IMR-90 (cell line): ENCODE results near the gene INHBE. TPM values are rescaled to one million over a fixed set of nuclear protein-coding genes. Genes with fewer than 3 reads are reported as not detected.
A peak's percentile ranks its signal among the peaks of the same experiment; 100 is the strongest.

ENCODE experiments used
- ATAC-seq: fragments of 200-7000 bp; cut with Tn5 transposase; 2 replicates; pipeline ENCODE4 v1.9.1; 2020; ENCODE audit warnings: low read depth, mild to moderate bottlenecking, moderate library complexity
- BruUV-seq: library from RNA; stranded (reverse); fragments of 400-500 nt; replicated peaks from 2 replicates; lab custom pipeline; 2021; lab: Mats Ljungman, UMichigan
- CTCF ChIA-PET: fragments of 300-600 bp; formaldehyde crosslinking; extraction: SDS; loops from one replicate; lab custom pipeline; 2021; ENCODE audit warnings: antibody characterized with exemption; lab: Yijun Ruan, JAX
- POLR2A ChIA-PET: fragments of 300-600 bp; sonication (Branson Sonifier 250); formaldehyde crosslinking; loops from one replicate; lab custom pipeline; 2022; ENCODE audit warnings: antibody characterized with exemption; ENCODE audit not compliant: unreplicated experiment; lab: Charles Lee
- DNase-seq: peaks from one replicate; pipeline ENCODE4 v3.0.0; 2013
- H2AFZ ChIP-seq: replicated peaks from 2 replicates; pipeline ENCODE3; 2013; ENCODE audit warnings: low read length, mild to moderate bottlenecking; ENCODE audit not compliant: poor library complexity
- H2AK5ac ChIP-seq: 2 replicates; pipeline ENCODE4 v1.6.1; 2013; ENCODE audit warnings: low read depth, low read length, inconsistent platforms
- H2AK9ac ChIP-seq: replicated peaks from 2 replicates; pipeline ENCODE3; 2013; ENCODE audit warnings: mild to moderate bottlenecking, low read depth, low read length, moderate library complexity; ENCODE audit not compliant: poor library complexity
- H2BK120ac ChIP-seq: 2 replicates; pipeline ENCODE4 v1.6.1; 2013; ENCODE audit warnings: low read depth, low read length, inconsistent platforms
- H2BK15ac ChIP-seq: 3 replicates; pipeline ENCODE4 v1.6.1; 2013; ENCODE audit warnings: low read depth, low read length, inconsistent platforms
- H2BK20ac ChIP-seq: 2 replicates; pipeline ENCODE4 v1.6.1; 2013; ENCODE audit warnings: low read depth, mild to moderate bottlenecking, inconsistent platforms, low read length, moderate library complexity
- H2BK5ac ChIP-seq: 2 replicates; pipeline ENCODE4 v1.6.1; 2013; ENCODE audit warnings: mild to moderate bottlenecking, low read depth, low read length, inconsistent platforms; ENCODE audit not compliant: poor library complexity, severe bottlenecking
- H3K14ac ChIP-seq: replicated peaks from 2 replicates; pipeline ENCODE4 v1.6.1; 2013; ENCODE audit warnings: low read depth, low read length, inconsistent platforms
- H3K18ac ChIP-seq: 2 replicates; pipeline ENCODE4 v1.6.1; 2013; ENCODE audit warnings: low read depth, low read length, control low read depth
- H3K23ac ChIP-seq: 2 replicates; pipeline ENCODE4 v1.6.1; 2013; ENCODE audit warnings: low read depth, low read length, inconsistent platforms
- H3K27ac ChIP-seq: 2 replicates; pipeline ENCODE4 v1.5.1; 2013; ENCODE audit warnings: mild to moderate bottlenecking, control low read depth, low read length; ENCODE audit not compliant: insufficient read depth
- H3K27me3 ChIP-seq: 2 replicates; pipeline ENCODE4 v1.6.1; 2013; ENCODE audit warnings: low read length; ENCODE audit not compliant: control insufficient read depth, insufficient read depth
- H3K36me3 ChIP-seq: 2 replicates; pipeline ENCODE4 v1.6.1; 2013; ENCODE audit warnings: low read length, mixed read lengths; ENCODE audit not compliant: control insufficient read depth, insufficient read depth
- H3K4ac ChIP-seq: 2 replicates; pipeline ENCODE4 v1.6.1; 2013; ENCODE audit warnings: low read depth, low read length, inconsistent platforms
- H3K4me1 ChIP-seq: 2 replicates; pipeline ENCODE4 v1.6.1; 2013; ENCODE audit warnings: low read length, mixed read lengths; ENCODE audit not compliant: control insufficient read depth, insufficient read depth
- H3K4me2 ChIP-seq: 2 replicates; pipeline ENCODE4 v1.6.1; 2013; ENCODE audit warnings: low read depth, mild to moderate bottlenecking, control low read depth, low read length, moderate library complexity
- H3K4me3 ChIP-seq: 2 replicates; pipeline ENCODE4 v1.5.1; 2013; ENCODE audit warnings: low read depth, mild to moderate bottlenecking, control low read depth, low read length, moderate library complexity; ENCODE audit not compliant: insufficient read depth
- H3K56ac ChIP-seq: 2 replicates; pipeline ENCODE4 v1.6.1; 2013; ENCODE audit warnings: low read length, inconsistent platforms; ENCODE audit not compliant: insufficient read depth; ENCODE audit errors: extremely low read depth
- H3K79me1 ChIP-seq, 2 experiments: 2 replicates each; pipeline ENCODE4 v1.6.1; 2013; ENCODE audit warnings: low read length in 2 of 2, inconsistent platforms in 1 of 2, low read depth in 1 of 2
- H3K9ac ChIP-seq: 2 replicates; pipeline ENCODE4 v1.6.1; 2013; ENCODE audit warnings: low read depth, low read length, control low read depth
- H3K9me1 ChIP-seq: 2 replicates; pipeline ENCODE4 v1.6.1; 2013; ENCODE audit warnings: low read length, inconsistent platforms; ENCODE audit not compliant: insufficient read depth
- H3K9me3 ChIP-seq: 2 replicates; pipeline ENCODE4 v1.6.1; 2013; ENCODE audit warnings: low read length; ENCODE audit not compliant: control insufficient read depth, insufficient read depth
- H4K20me1 ChIP-seq: 2 replicates; pipeline ENCODE4 v1.6.1; 2013; ENCODE audit warnings: low read length, inconsistent platforms; ENCODE audit not compliant: insufficient read depth
- H4K5ac ChIP-seq: 2 replicates; pipeline ENCODE4 v1.6.1; 2013; ENCODE audit warnings: mild to moderate bottlenecking, low read depth, low read length, control low read depth
- H4K8ac ChIP-seq, 2 experiments: 2 replicates each; pipeline ENCODE4 v1.6.1; 2013; ENCODE audit warnings: low read depth in 2 of 2, low read length in 2 of 2, control low read depth in 1 of 2, inconsistent platforms in 1 of 2
- H4K91ac ChIP-seq: 2 replicates; pipeline ENCODE4 v1.6.1; 2013; ENCODE audit warnings: low read depth, low read length, inconsistent platforms; ENCODE audit not compliant: insufficient read depth
- CEBPB ChIP-seq: IDR thresholded peaks from 2 replicates; pipeline ENCODE4 v1.6.1; 2012; ENCODE audit warnings: low read depth, low read length, improper control_type of control experiment
- CHD1 ChIP-seq: IDR thresholded peaks from 2 replicates; pipeline ENCODE4 v1.6.1; 2012; ENCODE audit warnings: low read depth, low read length, improper control_type of control experiment
- CTCF ChIP-seq: conservative IDR thresholded peaks from 2 replicates; pipeline ENCODE4 v1.5.1; 2012; ENCODE audit warnings: mild to moderate bottlenecking, low read depth, low read length, improper control_type of control experiment
- FOS ChIP-seq: fragments of 150-350 bp; IDR thresholded peaks from 2 replicates; pipeline ENCODE4 v1.6.1; 2016; ENCODE audit warnings: low read depth, low read length
- MAZ ChIP-seq: IDR thresholded peaks from 2 replicates; pipeline ENCODE4 v1.6.1; 2012; ENCODE audit warnings: low read depth, mild to moderate bottlenecking, low read length, improper control_type of control experiment, moderate library complexity, borderline replicate concordance
- MXI1 ChIP-seq: IDR thresholded peaks from 2 replicates; pipeline ENCODE4 v1.6.1; 2012; ENCODE audit warnings: low read depth, mild to moderate bottlenecking, low read length, moderate library complexity, borderline replicate concordance
- NFE2L2 ChIP-seq: fragments of 150-350 bp; IDR thresholded peaks from 2 replicates; pipeline ENCODE4 v1.6.1; 2016; ENCODE audit warnings: low read depth, mild to moderate bottlenecking, low read length
- POLR2A ChIP-seq: IDR thresholded peaks from 2 replicates; pipeline ENCODE4 v1.6.1; 2012; ENCODE audit warnings: mild to moderate bottlenecking, low read depth, low read length
- RAD21 ChIP-seq: IDR thresholded peaks from 2 replicates; pipeline ENCODE4 v1.6.1; 2012; ENCODE audit warnings: low read length, improper control_type of control experiment
- RCOR1 ChIP-seq: IDR thresholded peaks from 2 replicates; pipeline ENCODE4 v1.6.1; 2012; ENCODE audit warnings: mild to moderate bottlenecking, low read length, improper control_type of control experiment; ENCODE audit not compliant: insufficient replicate concordance
- SMC3 ChIP-seq: fragments of 150-350 bp; IDR thresholded peaks from 2 replicates; pipeline ENCODE4 v1.6.1; 2016; ENCODE audit warnings: low read depth, mild to moderate bottlenecking, antibody characterized with exemption, low read length, moderate library complexity
- USF2 ChIP-seq: fragments of 150-350 bp; IDR thresholded peaks from 2 replicates; pipeline ENCODE4 v1.6.1; 2017; ENCODE audit warnings: mild to moderate bottlenecking, antibody characterized with exemption, low read length, low read depth
- WGBS, 2 experiments: methylation state at CpG; one replicate each; pipeline versions ENCODE4 v1.1.5 to v1.1.7; 2013; ENCODE audit warnings: missing lambda C conversion rate in 2 of 2; ENCODE audit not compliant: insufficient read length in 1 of 2; ENCODE audit errors: extremely low coverage in 2 of 2; 5-methylcytosine and 5-hydroxymethylcytosine counted together
- dilution Hi-C: fragments of 300-500 bp; cut with HindIII; formaldehyde crosslinking; loops from one replicate; pipeline ENCODE4 v1.14.3; 2018; ENCODE audit warnings: low sequenced_read_pairs; ENCODE audit not compliant: unreplicated experiment
- in situ Hi-C: fragments of 300-500 bp; cut with MboI; formaldehyde crosslinking; loops from 3 replicates; pipeline ENCODE4 v1.14.3; 2019; ENCODE audit warnings: low sequenced_read_pairs, inconsistent platforms, mixed read lengths
- intact Hi-C: fragments of 100-400 bp; cut with micrococcal nuclease; formaldehyde crosslinking; loops from 2 replicates; pipeline ENCODE4 v1.10.0; 2022
- polyA plus RNA-seq, 3 experiments: library from polyadenylated mRNA; depleted of rRNA; stranded (reverse); fragments of >200 nt; gene quantifications; 2 replicates each; pipeline ENCODE4 v1.2.3, GENCODE V29; 2012; ENCODE audit warnings: low replicate concordance in 1 of 3
- total RNA-seq: library from RNA; depleted of rRNA; stranded (reverse); fragments of >200 nt; gene quantifications from 2 replicates; pipeline ENCODE4 v1.2.3, GENCODE V29; 2012
- TF ChIP-seq, protein P1 (sequence below): fragments of 150-350 bp; IDR thresholded peaks from 2 replicates; pipeline ENCODE4 v1.6.1; 2016; ENCODE audit warnings: low read depth, mild to moderate bottlenecking, low read length, moderate library complexity, borderline replicate concordance

Gene INHBE
- total and polyA plus RNA-seq, 2 of the 4 experiments (the other 2 are of a cell fraction): 0.90 to 1.7 TPM

DNA sequence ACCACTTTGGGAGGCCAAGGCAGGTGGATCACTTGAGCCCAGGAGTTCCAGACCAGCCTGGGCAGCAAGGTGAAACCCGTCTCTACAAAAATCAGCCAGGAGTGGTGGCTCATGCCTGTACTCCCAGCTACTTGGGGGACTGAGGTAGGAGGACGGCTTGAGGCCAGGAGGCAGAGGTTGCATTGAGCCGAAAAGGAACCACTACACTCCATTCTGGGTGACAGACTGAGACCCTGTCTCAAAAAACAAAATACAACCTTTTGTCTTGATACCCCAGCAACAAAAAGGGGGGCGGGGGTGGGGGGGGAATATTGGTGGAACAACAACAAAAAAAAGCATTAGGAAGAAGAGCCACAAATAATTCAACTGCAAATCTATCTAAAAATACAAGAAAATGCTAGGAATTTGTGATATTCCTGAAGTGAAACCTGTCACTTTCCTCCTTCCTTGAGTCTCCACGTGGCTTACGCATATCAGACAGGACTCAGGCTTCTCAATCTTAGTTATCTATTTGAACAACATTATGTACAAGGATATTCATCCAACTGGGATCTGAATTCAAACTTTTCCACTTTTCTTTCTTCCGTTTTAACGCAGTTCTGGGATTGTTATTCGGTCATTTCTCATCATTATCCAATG is 25.5 kb upstream of the INHBE start:
- Histone ChIP-seq H3K4me3 (peak overlapping the region; percentile 98), H2AK9ac (peak overlapping the region; percentile 10), H3K18ac (peak overlapping the region; percentile 30; the same call in 1 of the 2 replicates), H3K14ac (peak overlapping the region; percentile 94), H4K91ac (peak overlapping the region; percentile 39; the same call in 1 of the 2 replicates), H3K27ac (peak overlapping the region; percentile 87; the same call in 1 of the 2 replicates), H3K4me1 (peaks cover 3% of the 10 kb centered on the region), H3K23ac (peak overlapping the region; percentile 98), H3K9me1 (0 out of 2 replicates have a peak, but pooled peaks cover 3% of the 10 kb centered on the region), H3K9me3 (no peaks in the 10 kb centered on the region), H3K4me2 (peak overlapping the region; percentile 97), H3K27me3 (no peaks in the 10 kb centered on the region), H3K4ac (peak overlapping the region; percentile 68), H2BK15ac (no peak overlapping the region), H3K9ac (peak overlapping the region; percentile 95), H4K8ac (peak overlapping the region; percentile 82 to 83), H2BK5ac (peak overlapping the region; percentile 57), H4K20me1 (no peaks in the 10 kb centered on the region; the same call in none of the 2 replicates), H3K36me3 (peaks cover 5% of the 10 kb centered on the region; the same call in 1 of the 2 replicates), H4K5ac (peak overlapping the region; percentile 92; the same call in 1 of the 2 replicates), H3K56ac (peak overlapping the region; percentile 67), H2AFZ (no peak overlapping the region), H3K79me1 (peaks cover 20 to 51% of the 10 kb centered on the region in 2 experiments), H2BK120ac (no peak overlapping the region), H2AK5ac (peak overlapping the region; percentile 71), H2BK20ac (peak overlapping the region; percentile 27; the same call in 1 of the 2 replicates)
- peak; percentile 13 for DNase-seq
- WGBS, 2 experiments: 31% methylated on average over 2 of the region's 9 CpGs; no CpG with 5 or more reads in 1 of the 2 experiments
- dilution Hi-C loops: no loop called here
- in situ Hi-C loops: no loop called here
- CTCF ChIA-PET: interaction anchor here (1.1 kb wide), 1 partner anchor 29 kb away, joined by 3 read pairs; the partner anchor contains the start of gene GLI1
- POLR2A ChIA-PET: interaction anchor here (0.5 to 0.7 kb wide), 2 partner anchors 29 to 117 kb away, joined by 3 to 4 read pairs; no protein-coding TSS in a partner anchor
- ATAC-seq: no peak
- BruUV-seq: TSS peak; percentile 37
- intact Hi-C loops: loop anchor here (5.0 kb wide), 1 partner anchor 122 kb away; no protein-coding TSS in a partner anchor
- TF ChIP-seq, protein P1, sequence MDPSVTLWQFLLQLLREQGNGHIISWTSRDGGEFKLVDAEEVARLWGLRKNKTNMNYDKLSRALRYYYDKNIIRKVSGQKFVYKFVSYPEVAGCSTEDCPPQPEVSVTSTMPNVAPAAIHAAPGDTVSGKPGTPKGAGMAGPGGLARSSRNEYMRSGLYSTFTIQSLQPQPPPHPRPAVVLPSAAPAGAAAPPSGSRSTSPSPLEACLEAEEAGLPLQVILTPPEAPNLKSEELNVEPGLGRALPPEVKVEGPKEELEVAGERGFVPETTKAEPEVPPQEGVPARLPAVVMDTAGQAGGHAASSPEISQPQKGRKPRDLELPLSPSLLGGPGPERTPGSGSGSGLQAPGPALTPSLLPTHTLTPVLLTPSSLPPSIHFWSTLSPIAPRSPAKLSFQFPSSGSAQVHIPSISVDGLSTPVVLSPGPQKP: no peak
- TF ChIP-seq RCOR1: no peak
- no peak for TF ChIP-seq NFE2L2
- peak; percentile 73; the same call in 1 of the 2 replicates for TF ChIP-seq MXI1
- TF ChIP-seq USF2: no peak
- TF ChIP-seq RAD21: no peak
- TF ChIP-seq CEBPB: no peak
- no peak; the same call in 1 of the 2 replicates for TF ChIP-seq POLR2A
- no peak for TF ChIP-seq SMC3
- 0 out of 2 replicates have a peak, but pooled peaks have one; percentile 32 for TF ChIP-seq CHD1
- TF ChIP-seq CTCF: no peak
- TF ChIP-seq MAZ: no peak
- TF ChIP-seq FOS: no peak
